Thoracic aorta (tissue), 2 donors: ENCODE results near the gene TEK. TPM values are rescaled to one million over a fixed set of nuclear protein-coding genes. Genes with fewer than 3 reads are reported as not detected.
A peak's percentile ranks its signal among the peaks of the same experiment; 100 is the strongest.

Experiments used
- ATAC-seq: fragments of 150-250 bp; one replicate; pipeline ENCODE4 v1.8.0; 2017; ENCODE audit warnings: low read depth; ENCODE audit not compliant: insufficient number of reproducible peaks, low FRiP score
- DNase-seq: peaks from one replicate; pipeline ENCODE4 v3.0.0-alpha.2; 2020; ENCODE audit warnings: low spot score
- H3K27ac ChIP-seq, 2 donors: fragments of 200-600 bp; sonication (generic); 1 replicate in 1 of 2; 2 replicates in 1 of 2; pipeline ENCODE4 v1.5.1; 2016; ENCODE audit warnings: mild to moderate bottlenecking in 2 of 2, moderate library complexity in 2 of 2
- H3K27me3 ChIP-seq: fragments of 200-600 bp; sonication (generic); replicated peaks from 2 replicates; pipeline ENCODE4 v1.6.0; 2016; ENCODE audit warnings: mild to moderate bottlenecking; ENCODE audit not compliant: insufficient read depth
- H3K36me3 ChIP-seq: fragments of 200-600 bp; sonication (generic); one replicate; pipeline ENCODE4 v1.5.1; 2016
- H3K4me1 ChIP-seq, 2 donors: fragments of 200-600 bp; sonication (generic); 1 replicate in 1 of 2; 2 replicates in 1 of 2; pipeline versions ENCODE4 v1.5.1 to v1.6.0; 2016; ENCODE audit warnings: low read depth in 2 of 2, mild to moderate bottlenecking in 1 of 2; ENCODE audit not compliant: control insufficient read depth in 1 of 2
- H3K4me3 ChIP-seq: fragments of 200-600 bp; sonication (generic); 2 replicates; pipeline ENCODE4 v1.5.1; 2016; ENCODE audit warnings: mild to moderate bottlenecking
- H3K9me3 ChIP-seq: fragments of 200-600 bp; sonication (generic); 2 replicates; pipeline ENCODE4 v1.5.1; 2016
- total RNA-seq, 2 donors: library from RNA; depleted of rRNA; stranded (reverse); fragments of >200 nt; gene quantifications; one replicate each; pipeline versions ENCODE4 v1.1.0 to v1.2.3, GENCODE V29; 2016
- TF ChIP-seq, protein P1 (sequence below): fragments of 200-600 bp; sonication (generic); IDR thresholded peaks from one replicate; pipeline ENCODE4 v1.5.1; 2019; ENCODE audit warnings: antibody characterized with exemption

Gene TEK
- total RNA-seq = 10 to 100 TPM in 1 of 2 donors, 1 to 10 TPM in 1; 8.4 to 14.9 TPM

DNA sequence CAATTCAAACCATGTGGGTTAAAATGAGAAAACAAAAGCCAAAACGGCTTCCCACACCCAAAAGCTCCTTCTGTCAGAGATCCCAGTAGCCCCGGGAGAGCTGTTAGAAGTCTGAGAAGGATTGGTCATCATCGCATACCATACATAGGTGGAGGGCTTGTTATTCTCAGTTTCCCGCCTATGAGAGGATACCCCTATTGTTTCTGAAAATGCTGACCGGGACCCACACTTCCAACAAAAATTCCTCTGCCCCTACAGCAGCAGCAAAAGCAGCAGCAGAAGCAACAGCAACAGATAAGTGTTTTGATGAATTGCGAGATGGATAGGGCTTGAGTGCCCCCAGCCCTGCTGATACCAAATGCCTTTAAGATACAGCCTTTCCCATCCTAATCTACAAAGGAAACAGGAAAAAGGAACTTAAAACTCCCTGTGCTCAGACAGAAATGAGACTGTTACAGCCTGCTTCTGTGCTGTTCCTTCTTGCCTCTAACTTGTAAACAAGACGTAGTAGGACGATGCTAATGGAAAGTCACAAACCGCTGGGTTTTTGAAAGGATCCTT is at the start of gene TEK:
Gene TEK, plus strand, starts transcription at position 245 of the 561 bp plus-strand sequence. CDS start 366 bp downstream, outside the sequence.
- H3K36me3 ChIP-seq = no peaks in the 10 kb centered on the region
- H3K27ac ChIP-seq = no peak within 1 kb of the TSS

GRCh38 chr9:27059412-27059811 is 49.6 kb upstream of the TEK start:
- no peaks in the 10 kb centered on the region for H3K4me1 ChIP-seq
- DNase-seq (no peak), ATAC-seq (no peak)
- H3K27me3 ChIP-seq = no peaks in the 10 kb centered on the region
- H3K27ac ChIP-seq = no peak overlapping the region
- H3K9me3 ChIP-seq = no peaks in the 10 kb centered on the region
- H3K36me3 ChIP-seq = no peaks in the 10 kb centered on the region
- TF ChIP-seq, protein P1, sequence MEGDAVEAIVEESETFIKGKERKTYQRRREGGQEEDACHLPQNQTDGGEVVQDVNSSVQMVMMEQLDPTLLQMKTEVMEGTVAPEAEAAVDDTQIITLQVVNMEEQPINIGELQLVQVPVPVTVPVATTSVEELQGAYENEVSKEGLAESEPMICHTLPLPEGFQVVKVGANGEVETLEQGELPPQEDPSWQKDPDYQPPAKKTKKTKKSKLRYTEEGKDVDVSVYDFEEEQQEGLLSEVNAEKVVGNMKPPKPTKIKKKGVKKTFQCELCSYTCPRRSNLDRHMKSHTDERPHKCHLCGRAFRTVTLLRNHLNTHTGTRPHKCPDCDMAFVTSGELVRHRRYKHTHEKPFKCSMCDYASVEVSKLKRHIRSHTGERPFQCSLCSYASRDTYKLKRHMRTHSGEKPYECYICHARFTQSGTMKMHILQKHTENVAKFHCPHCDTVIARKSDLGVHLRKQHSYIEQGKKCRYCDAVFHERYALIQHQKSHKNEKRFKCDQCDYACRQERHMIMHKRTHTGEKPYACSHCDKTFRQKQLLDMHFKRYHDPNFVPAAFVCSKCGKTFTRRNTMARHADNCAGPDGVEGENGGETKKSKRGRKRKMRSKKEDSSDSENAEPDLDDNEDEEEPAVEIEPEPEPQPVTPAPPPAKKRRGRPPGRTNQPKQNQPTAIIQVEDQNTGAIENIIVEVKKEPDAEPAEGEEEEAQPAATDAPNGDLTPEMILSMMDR = no peak
- H3K4me3 ChIP-seq = no peak overlapping the region

More for the DNA sequence above, at the start of gene TEK:
- H3K4me3 ChIP-seq = peak within 1 kb of the TSS; percentile 11
- H3K4me1 ChIP-seq = no peaks in the 10 kb centered on the region
- TF ChIP-seq, protein P1 = no peak
- DNase-seq (no peak), ATAC-seq (no peak)
- H3K27me3 ChIP-seq = no peaks in the 10 kb centered on the region
- no peaks in the 10 kb centered on the region for H3K9me3 ChIP-seq

DNA sequence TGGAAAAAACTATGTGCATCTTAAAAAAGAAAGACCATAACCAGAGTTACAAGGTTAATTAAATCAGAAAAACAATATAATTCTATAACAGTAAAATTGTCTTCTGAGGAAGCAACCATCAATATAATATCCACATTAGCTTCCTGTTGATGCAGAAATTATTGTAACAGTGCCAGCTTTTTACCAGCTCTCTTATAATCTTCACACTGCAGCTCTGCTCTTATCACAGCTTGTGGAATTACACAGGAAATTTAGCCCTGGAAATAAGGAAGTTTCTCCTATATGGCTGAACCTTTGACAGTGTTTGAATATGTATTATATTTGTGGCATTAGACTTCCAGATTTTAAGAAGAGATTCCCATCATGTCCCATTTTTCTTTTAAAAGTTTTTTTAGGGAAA is 49.1 kb upstream of the TEK start:
- H3K36me3 ChIP-seq = no peaks in the 10 kb centered on the region

DNA sequence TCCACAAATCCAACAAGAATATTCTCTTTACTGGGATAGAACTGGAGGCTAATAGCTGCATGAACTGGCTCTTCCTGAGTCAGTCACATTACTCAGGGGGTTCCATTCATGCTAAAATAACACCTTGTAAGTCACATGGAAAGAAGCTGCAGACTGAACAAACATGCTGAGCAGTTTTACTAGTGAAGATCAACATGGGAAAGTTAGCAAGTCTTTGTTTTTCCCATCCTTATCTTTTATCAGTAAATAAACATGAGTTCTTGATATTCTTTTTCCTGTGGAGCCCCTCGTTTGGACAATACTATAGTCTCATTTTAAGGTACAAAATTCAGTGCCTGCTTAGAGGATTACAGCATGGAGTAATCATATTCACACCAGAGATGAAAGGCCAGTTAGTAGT is 43.7 kb upstream of the TEK start:
- TF ChIP-seq, protein P1 = no peak
- no peaks in the 10 kb centered on the region for H3K9me3 ChIP-seq
- no peak for DNase-seq

More for the DNA sequence above, 49.1 kb upstream of the TEK start:
- ATAC-seq = no peak
- TF ChIP-seq, protein P1 = no peak
- H3K4me1 ChIP-seq = no peaks in the 10 kb centered on the region
- H3K27ac ChIP-seq = no peak overlapping the region
- no peaks in the 10 kb centered on the region for H3K9me3 ChIP-seq
- H3K4me3 ChIP-seq = no peak overlapping the region
- no peaks in the 10 kb centered on the region for H3K27me3 ChIP-seq
- DNase-seq = no peak

GRCh38 chr9:27073841-27074728 is 34.9 kb upstream of the TEK start:
- DNase-seq (no peak), ATAC-seq (no peak)
- H3K27ac ChIP-seq = no peak overlapping the region
- no peaks in the 10 kb centered on the region for H3K9me3 ChIP-seq
- TF ChIP-seq, protein P1 = no peak
- no peaks in the 10 kb centered on the region for H3K27me3 ChIP-seq
- no peak overlapping the region for H3K4me3 ChIP-seq
- no peaks in the 10 kb centered on the region for H3K4me1 ChIP-seq
- no peaks in the 10 kb centered on the region for H3K36me3 ChIP-seq

More for the DNA sequence above, 43.7 kb upstream of the TEK start:
- no peaks in the 10 kb centered on the region for H3K4me1 ChIP-seq
- H3K27me3 ChIP-seq = no peaks in the 10 kb centered on the region
- H3K4me3 ChIP-seq = no peak overlapping the region
- no peak for ATAC-seq
- no peaks in the 10 kb centered on the region for H3K36me3 ChIP-seq
- no peak overlapping the region for H3K27ac ChIP-seq
